Measurements from ENCODE around the gene KLK13.

DNA sequence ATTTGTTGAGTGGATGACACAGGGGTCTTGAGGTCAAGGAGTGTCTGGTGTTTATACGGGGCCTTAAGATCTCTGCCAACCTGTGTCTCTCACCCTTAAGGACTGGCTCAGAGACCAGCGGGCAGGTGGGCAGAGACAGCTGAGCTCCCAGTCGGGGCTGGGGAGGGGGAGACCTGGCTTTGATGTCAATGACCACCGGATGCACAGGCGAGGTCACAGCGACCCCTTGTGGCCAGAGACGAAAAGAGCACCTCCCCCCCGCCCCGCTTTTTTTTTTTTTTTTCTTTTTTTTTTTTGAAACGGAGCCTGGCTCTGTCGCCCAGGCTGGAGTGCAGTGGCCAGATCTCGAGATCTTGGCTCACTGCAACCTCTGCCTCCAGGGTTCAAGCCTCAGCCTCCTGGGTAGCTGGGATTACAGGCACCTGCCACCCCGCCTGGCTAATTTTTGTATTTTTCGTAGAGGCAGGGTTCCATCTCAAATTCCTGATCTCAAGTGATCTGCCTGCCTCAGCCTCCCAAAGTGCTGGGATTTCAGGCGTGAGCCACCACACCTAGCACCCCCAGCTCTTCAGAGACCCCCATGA, 29.9 kb upstream of the KLK13 start:
- TF ChIP-seq FOXP2 (optimal IDR thresholded peaks at IDR 0.05; ENCODE audit: borderline replicate concordance, extremely low read depth, extremely low read length, insufficient read depth), result no peak
- no peak for TF ChIP-seq POLR2AphosphoS5 (IDR thresholded peaks at IDR 0.05; ENCODE audit: low read depth, low read length)
